ENCODE data around the gene FGGY.
"Not testable (repeated sequence)": the region's sequence is repeated elsewhere in the genome, so short reads cannot be mapped to it uniquely, and the experiment has no call there.

Gene FGGY

DNA sequence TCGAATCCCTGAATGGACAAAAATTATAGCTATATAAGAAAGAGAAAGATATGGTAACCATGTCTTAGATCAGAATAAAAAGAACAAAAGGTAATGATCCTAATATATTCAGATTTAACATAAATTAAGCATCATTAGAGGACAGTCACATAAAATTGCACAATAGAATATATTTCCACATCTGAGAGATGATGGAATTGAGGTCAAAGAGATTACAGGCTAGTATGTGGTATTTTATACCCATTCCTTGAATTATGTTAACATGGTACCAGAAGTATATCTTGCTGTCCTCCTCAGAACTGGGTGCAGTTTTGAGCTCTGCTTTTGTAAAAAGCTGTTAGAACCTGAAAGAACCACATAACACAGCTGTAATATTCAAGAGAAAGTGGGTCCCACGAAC is 272.3 kb downstream of the FGGY start:
- Mint-ChIP-seq H3K4me1 (ENCODE audit: low read depth) (peaks cover 29% of the 10 kb centered on the region), H3K27ac (no peak overlapping the region), H3K4me3 (no peak overlapping the region), H3K9me3 (ENCODE audit: low read depth) (peaks cover 5% of the 10 kb centered on the region), H3K27me3 (peaks cover 1% of the 10 kb centered on the region), H3K36me3 (peaks cover 8% of the 10 kb centered on the region)

DNA sequence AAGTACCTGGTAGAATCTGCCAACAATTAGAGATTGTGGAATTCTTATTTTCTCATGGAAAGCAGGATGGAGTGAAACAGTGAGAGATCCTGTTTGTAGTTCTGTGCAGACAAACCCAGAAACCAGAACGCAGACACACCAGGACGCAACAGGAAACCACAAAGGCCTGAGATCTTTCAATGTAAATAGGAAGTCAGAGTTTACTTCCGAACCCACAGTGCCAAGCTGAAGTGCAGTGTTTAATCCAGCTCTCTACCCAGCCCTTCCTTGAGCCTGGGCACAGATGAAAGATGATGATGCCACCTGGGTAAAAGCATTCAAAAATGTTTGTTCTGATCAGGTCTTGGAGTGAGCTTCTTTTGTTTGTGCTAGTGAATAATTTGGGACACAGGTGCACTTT is 273.6 kb downstream of the FGGY start:
- H3K4me3 Mint-ChIP-seq = peak overlapping the region; percentile 35
- peaks cover 1% of the 10 kb centered on the region for H3K27me3 Mint-ChIP-seq
- H3K4me1 Mint-ChIP-seq (ENCODE audit: low read depth) = peaks cover 29% of the 10 kb centered on the region
- peaks cover 7% of the 10 kb centered on the region for H3K9me3 Mint-ChIP-seq (ENCODE audit: low read depth)
- peaks cover 14% of the 10 kb centered on the region for H3K36me3 Mint-ChIP-seq
- no peak overlapping the region for H3K27ac Mint-ChIP-seq

DNA sequence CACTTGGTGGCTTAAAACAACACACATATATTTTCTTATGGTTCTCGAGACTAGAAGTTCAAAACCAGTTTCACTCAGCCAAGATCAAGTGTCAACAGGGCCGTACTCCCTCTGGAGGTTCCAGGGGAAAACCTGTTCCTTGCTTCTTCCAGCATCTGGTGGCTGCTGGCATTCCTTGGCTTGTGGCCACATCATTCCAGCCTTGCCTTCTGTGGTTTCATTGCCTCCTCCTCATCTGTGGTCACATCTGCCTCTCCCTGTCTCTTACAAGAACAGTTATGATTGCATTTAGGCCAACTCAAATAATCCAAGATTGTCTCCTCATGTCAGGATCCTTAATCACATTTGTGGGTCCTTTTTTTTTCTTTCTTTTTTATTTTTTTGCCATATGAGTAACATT is 277.2 kb downstream of the FGGY start:
- peaks cover 14% of the 10 kb centered on the region for H3K36me3 Mint-ChIP-seq
- no peak overlapping the region for H3K27ac Mint-ChIP-seq
- H3K4me1 Mint-ChIP-seq (ENCODE audit: low read depth) = peaks cover 29% of the 10 kb centered on the region
- peaks cover 1% of the 10 kb centered on the region for H3K27me3 Mint-ChIP-seq
- H3K9me3 Mint-ChIP-seq (ENCODE audit: low read depth) = peaks cover 7% of the 10 kb centered on the region
- H3K4me3 Mint-ChIP-seq = no peak overlapping the region

DNA sequence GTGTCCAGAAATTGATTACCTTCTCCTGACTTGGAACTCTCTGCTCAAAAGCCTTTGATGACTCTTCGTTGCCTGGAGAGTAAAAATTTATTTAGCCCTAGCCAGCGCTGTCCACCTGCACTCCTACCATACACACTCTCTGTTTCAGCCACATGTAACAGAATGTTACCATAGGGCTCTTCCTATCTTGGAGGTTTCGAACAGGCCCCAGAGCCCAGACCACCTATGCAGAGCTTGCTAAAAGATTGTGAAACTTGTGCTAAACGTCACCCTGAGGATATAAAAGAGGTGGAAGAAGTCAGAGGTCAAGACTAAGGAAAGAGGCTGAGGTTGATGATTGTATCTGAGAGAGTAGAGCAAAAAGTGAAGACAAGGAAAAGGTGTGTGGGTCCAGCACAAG is 280.9 kb downstream of the FGGY start:
- H3K27me3 Mint-ChIP-seq = no peaks in the 10 kb centered on the region
- H3K36me3 Mint-ChIP-seq = peaks cover 18% of the 10 kb centered on the region
- no peak overlapping the region for H3K27ac Mint-ChIP-seq
- peaks cover 1% of the 10 kb centered on the region for H3K4me1 Mint-ChIP-seq (ENCODE audit: low read depth)
- peaks cover 7% of the 10 kb centered on the region for H3K9me3 Mint-ChIP-seq (ENCODE audit: low read depth)
- H3K4me3 Mint-ChIP-seq = no peak overlapping the region

DNA sequence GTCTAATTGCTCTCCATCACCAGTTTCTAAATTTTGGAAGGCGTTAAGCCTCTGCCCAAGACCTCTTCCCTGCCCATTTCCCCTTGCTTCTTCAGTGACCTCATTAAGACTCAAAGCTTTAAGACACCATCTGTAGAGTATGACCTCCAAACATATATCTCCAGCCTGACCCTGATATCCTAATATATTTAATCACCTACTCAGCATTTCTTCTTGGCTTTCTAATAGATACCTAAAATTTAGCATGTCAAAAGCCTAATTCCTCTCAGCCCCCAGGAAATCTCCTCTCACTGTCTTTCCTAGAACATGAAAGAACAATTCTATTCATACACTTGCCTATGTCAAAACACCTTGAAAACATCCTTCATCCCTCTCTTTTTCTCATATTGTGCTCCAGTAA is 282.3 kb downstream of the FGGY start:
- Mint-ChIP-seq H3K27ac (no peak overlapping the region), H3K4me1 (ENCODE audit: low read depth) (no peaks in the 10 kb centered on the region), H3K4me3 (no peak overlapping the region), H3K36me3 (peaks cover 13% of the 10 kb centered on the region), H3K27me3 (no peaks in the 10 kb centered on the region), H3K9me3 (ENCODE audit: low read depth) (peaks cover 1% of the 10 kb centered on the region)

DNA sequence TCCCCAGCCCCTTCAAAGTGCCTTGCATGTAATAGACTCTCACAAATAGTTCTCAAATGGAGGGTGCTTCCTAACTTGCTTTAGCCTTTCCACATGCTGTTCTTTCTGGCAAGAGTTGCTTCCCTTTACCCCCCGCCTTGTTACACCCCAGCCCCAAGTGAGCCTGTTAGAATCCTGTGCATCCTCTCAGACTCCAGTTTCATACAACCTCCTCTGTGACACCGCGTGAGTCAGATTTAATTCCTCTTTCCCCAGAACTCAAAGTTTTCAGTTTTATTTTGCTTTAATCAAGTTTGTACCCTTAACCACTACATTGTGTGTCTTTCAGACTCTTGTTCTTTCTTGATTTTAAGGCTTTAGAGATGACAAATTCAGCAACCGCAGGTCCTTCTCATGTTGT is 283.4 kb downstream of the FGGY start:
- Mint-ChIP-seq H3K36me3 (peaks cover 9% of the 10 kb centered on the region), H3K27ac (no peak overlapping the region), H3K4me3 (no peak overlapping the region), H3K9me3 (ENCODE audit: low read depth) (no peaks in the 10 kb centered on the region), H3K27me3 (no peaks in the 10 kb centered on the region), H3K4me1 (ENCODE audit: low read depth) (no peaks in the 10 kb centered on the region)

DNA sequence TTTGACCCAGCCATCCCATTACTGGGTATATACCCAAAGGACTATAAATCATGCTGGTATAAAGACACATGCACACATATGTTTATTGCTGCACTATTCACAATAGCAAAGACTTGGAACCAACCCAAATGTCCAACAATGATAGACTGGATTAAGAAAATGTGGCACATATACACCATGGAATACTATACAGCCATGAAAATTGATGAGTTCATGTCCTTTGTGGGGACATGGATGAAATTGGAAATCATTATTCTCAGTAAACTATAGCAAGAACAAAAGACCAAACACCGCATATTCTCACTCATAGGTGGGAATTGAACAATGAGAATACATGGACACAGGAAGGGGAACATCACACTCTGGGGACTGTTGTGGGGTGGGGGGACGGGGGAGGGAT is 295.5 kb downstream of the FGGY start:
- H3K4me1 Mint-ChIP-seq (ENCODE audit: low read depth); H3K27ac Mint-ChIP-seq; H3K4me3 Mint-ChIP-seq; H3K9me3 Mint-ChIP-seq (ENCODE audit: low read depth); H3K27me3 Mint-ChIP-seq; H3K36me3 Mint-ChIP-seq: not testable (repeated sequence)

DNA sequence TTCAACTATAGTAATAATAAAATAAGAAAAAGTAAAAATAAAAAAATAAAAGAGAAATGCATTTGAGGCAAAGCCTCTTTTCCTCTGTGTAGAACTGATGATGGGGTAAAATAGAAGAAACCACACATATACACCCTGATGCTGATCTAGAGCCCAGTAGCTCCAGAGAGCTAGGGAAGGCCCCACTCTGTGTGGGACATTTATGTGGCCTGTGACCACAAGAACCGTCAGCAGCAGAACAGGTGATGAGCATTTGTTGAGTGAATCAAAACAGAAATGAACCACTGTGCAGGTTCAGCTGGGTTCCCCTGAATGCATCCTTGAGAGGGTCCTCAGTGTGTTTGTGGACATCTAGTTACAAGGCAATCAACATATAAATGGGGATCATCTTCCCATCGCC is 296.0 kb downstream of the FGGY start:
- no peaks in the 10 kb centered on the region for H3K36me3 Mint-ChIP-seq
- H3K27me3 Mint-ChIP-seq = no peaks in the 10 kb centered on the region
- H3K9me3 Mint-ChIP-seq (ENCODE audit: low read depth) = peaks cover 8% of the 10 kb centered on the region
- no peak overlapping the region for H3K27ac Mint-ChIP-seq
- no peak overlapping the region for H3K4me3 Mint-ChIP-seq
- H3K4me1 Mint-ChIP-seq (ENCODE audit: low read depth) = no peaks in the 10 kb centered on the region

DNA sequence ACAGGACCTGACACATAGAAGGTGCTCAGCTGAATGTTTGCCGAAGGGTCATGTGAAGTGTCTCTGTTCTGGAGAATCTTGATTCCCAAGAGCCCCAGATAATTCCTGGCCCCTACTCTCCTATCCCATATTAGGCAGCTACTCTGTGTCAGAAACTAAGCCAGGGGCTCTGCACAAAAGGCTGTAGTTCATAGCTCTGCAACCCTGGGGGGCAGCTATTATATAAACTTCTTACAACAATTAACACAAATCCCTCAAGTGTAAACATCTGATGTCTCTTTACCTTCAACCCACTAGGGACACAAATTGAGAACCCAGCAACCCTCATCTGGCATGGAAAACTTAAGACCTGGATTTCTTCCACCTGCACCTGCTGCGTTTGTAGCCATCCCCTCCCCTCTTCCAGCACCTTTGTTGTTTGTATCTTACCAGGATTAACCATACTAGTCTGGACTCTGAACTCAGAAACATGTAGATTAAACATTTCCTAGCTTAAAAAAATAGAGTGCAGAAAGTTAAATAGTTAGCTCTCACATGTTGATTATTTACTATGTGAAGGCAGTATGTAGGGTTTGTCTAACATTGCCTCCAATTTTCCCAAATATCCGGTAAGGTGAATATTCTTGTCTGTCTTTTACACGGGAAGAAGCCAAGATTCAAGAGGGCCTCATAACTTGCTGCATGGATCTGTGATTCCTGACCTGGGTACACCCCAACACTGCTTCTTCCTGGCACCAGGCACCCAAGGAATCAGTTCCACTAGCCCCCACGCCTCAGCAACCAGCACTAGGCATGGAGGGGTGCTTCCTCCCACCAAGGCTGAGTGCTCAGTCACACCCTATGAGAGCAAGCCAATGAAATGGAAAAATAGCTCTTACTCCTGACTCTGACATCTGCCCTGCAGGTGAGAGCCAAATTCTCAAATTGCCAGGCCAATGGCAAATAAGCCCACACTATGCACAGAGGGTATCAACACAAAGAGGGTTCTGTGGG is 297.2 kb downstream of the FGGY start:
- Mint-ChIP-seq H3K9me3 (ENCODE audit: low read depth) (peaks cover 8% of the 10 kb centered on the region), H3K4me1 (ENCODE audit: low read depth) (no peaks in the 10 kb centered on the region), H3K27me3 (no peaks in the 10 kb centered on the region), H3K4me3 (no peak overlapping the region), H3K27ac (no peak overlapping the region), H3K36me3 (no peaks in the 10 kb centered on the region)

DNA sequence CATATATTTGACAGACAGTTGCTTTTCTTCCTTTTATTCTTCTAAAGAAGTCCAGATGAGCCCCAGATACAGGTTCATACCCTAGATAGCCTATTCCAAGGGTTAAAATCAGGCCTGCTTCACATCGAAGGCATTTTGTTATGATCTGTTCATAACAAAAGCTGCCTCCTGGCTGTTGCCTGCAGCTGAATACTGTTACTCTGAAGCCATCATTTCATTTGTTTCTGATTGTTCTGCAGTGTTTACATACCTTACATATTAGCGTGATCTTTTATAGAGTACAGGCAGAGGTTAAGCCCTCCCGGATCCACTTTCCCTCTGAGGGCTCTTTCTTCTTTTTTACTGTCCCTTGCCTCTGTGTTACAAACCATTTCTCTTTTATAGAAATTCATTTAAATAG is 298.9 kb downstream of the FGGY start:
- Mint-ChIP-seq H3K27ac (no peak overlapping the region), H3K4me1 (ENCODE audit: low read depth) (no peaks in the 10 kb centered on the region), H3K9me3 (ENCODE audit: low read depth) (no peaks in the 10 kb centered on the region), H3K36me3 (peaks cover 2% of the 10 kb centered on the region), H3K27me3 (no peaks in the 10 kb centered on the region), H3K4me3 (no peak overlapping the region)

DNA sequence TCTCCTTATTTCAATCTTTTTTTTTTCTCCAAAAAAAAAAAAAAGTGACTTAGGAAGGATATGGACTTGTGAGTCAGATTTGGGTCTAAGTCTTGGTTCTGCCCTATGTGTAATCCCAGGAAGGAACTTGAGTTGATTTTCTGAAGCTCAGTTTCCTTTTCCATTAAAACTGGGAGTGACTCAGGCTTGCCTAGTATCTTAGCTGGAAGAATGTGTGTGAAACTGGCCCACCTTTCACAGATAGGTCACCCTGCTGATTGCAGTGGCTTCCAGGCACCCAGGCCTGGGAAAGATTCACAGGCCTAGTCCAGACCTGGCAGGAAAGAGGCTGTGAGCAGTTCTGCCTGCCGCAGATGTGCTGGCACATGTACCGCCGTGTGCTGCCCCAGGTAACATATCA is 299.5 kb downstream of the FGGY start:
- H3K4me3 Mint-ChIP-seq = no peak overlapping the region
- H3K36me3 Mint-ChIP-seq = peaks cover 2% of the 10 kb centered on the region
- no peaks in the 10 kb centered on the region for H3K27me3 Mint-ChIP-seq
- no peaks in the 10 kb centered on the region for H3K9me3 Mint-ChIP-seq (ENCODE audit: low read depth)
- H3K27ac Mint-ChIP-seq = no peak overlapping the region
- no peaks in the 10 kb centered on the region for H3K4me1 Mint-ChIP-seq (ENCODE audit: low read depth)

DNA sequence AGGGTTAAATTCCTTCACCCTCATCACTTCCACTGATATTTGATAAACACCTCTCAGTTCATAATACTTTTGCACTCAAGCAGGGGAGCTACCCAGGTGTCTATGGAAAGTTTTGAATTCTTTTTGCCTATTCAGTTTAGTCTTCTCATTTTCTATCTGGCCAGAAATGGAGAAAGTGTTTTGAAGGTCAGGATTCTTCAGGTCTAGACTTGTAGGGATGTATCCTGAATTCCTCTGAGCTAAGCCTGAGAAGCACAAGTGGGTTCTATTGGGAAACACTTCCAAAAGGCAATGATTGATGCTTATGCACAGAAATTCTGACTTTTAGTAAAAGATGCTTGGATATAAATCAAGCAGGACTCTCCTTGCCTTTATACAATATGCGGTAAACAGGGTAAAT is 300.1 kb downstream of the FGGY start:
- no peaks in the 10 kb centered on the region for H3K9me3 Mint-ChIP-seq (ENCODE audit: low read depth)
- no peak overlapping the region for H3K27ac Mint-ChIP-seq
- no peaks in the 10 kb centered on the region for H3K27me3 Mint-ChIP-seq
- no peaks in the 10 kb centered on the region for H3K4me1 Mint-ChIP-seq (ENCODE audit: low read depth)
- no peak overlapping the region for H3K4me3 Mint-ChIP-seq
- peaks cover 2% of the 10 kb centered on the region for H3K36me3 Mint-ChIP-seq

DNA sequence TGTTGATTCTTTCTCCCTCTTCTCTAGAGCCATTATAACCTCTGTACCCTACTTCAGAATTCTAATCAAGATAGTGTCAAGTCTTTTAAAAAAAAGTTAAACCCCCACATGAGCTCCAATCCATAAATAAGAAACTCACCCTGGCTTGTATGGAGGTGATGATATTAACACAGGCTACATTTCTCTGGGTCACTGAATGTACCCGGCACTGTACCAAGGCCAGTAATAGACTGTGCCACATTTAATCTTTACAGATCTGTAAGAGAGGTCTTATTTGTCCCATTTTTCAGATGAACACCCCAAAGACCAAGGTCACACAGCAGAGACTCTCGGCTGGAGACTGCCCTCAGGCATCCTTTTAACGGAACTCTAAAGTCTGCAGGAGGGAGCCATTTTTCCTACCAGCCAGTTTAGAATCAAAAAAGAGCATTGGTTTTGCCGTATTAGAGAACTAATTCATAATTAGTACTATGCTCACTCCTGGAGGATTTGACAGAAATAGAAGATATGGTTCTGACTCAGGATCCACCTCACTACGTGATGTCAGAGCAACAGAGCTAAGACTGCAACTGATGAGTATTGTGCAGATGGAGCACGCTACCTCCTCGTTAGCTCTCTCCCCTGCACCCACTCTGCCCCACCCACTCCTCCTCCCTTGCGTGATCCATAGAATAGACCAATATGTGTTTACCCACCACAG is 300.7 kb downstream of the FGGY start:
- H3K4me3 Mint-ChIP-seq = no peak overlapping the region
- peaks cover 2% of the 10 kb centered on the region for H3K36me3 Mint-ChIP-seq
- no peaks in the 10 kb centered on the region for H3K27me3 Mint-ChIP-seq
- no peak overlapping the region for H3K27ac Mint-ChIP-seq
- H3K9me3 Mint-ChIP-seq (ENCODE audit: low read depth) = no peaks in the 10 kb centered on the region
- no peaks in the 10 kb centered on the region for H3K4me1 Mint-ChIP-seq (ENCODE audit: low read depth)

DNA sequence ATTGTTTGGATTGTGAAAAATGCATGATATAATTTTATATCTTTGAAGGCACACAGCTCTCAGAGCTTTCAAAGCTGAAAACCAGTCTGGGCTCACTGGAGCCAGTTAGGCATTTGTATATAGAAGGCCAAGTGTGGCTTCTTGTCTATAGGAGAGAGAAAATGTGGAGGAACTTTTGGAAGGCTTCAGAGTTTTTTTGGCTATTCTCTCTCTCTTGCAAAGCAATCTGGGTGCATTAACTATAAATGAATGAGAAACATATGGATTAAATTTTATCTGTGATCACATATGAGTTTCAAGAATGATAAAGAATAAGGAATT is 301.2 kb downstream of the FGGY start:
- no peaks in the 10 kb centered on the region for H3K27me3 Mint-ChIP-seq
- H3K4me3 Mint-ChIP-seq = no peak overlapping the region
- H3K36me3 Mint-ChIP-seq = peaks cover 2% of the 10 kb centered on the region
- no peak overlapping the region for H3K27ac Mint-ChIP-seq
- no peaks in the 10 kb centered on the region for H3K4me1 Mint-ChIP-seq (ENCODE audit: low read depth)
- H3K9me3 Mint-ChIP-seq (ENCODE audit: low read depth) = no peaks in the 10 kb centered on the region

DNA sequence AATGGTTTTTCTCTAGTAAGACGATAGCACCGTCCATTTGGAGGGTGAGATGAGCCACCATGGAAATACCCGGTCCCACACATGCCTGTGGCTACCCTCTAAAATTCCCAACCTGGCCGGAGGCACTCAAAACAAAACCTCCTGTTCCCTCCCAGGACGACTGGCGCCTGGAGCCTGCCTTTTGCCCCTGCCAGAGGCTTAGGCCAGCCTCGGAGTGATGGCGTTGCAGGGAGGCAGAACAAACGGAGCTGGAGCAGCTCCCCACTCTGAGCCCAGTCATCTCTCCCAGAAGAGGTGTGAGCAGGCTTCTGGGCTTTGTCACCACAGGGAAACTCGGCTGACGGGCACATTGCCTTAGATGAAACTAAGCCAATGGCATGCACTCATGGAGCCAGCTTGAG is 304.1 kb downstream of the FGGY start:
- Mint-ChIP-seq H3K4me1 (ENCODE audit: low read depth) (no peaks in the 10 kb centered on the region), H3K36me3 (peaks cover 2% of the 10 kb centered on the region)

More for the DNA sequence above, 304.1 kb downstream of the FGGY start:
- H3K27ac Mint-ChIP-seq = no peak overlapping the region
- H3K27me3 Mint-ChIP-seq = no peaks in the 10 kb centered on the region
- no peaks in the 10 kb centered on the region for H3K9me3 Mint-ChIP-seq (ENCODE audit: low read depth)
- no peak overlapping the region for H3K4me3 Mint-ChIP-seq

Measured in activated naive CD8-positive, alpha-beta T cell (primary cell).